Smooth muscle cell (in vitro differentiated cells): ENCODE measurements around the gene PGAP3. TPM values are rescaled to one million over a fixed set of nuclear protein-coding genes. Genes with fewer than 3 reads are reported as not detected.

Source experiments
- DNase-seq: peaks from one replicate; lab custom pipeline; 2025; ENCODE audit not compliant: unreplicated experiment; lab: John Stamatoyannopoulos, UW
- H2AFZ ChIP-seq: fragments of 200-600 bp; sonication (generic); 2 replicates; pipeline ENCODE4 v1.6.0; 2016; ENCODE audit warnings: antibody characterized with exemption, low read depth, mild to moderate bottlenecking
- H3F3A ChIP-seq: fragments of 200-600 bp; sonication (generic); 2 replicates; pipeline ENCODE4 v1.6.0; 2017; ENCODE audit warnings: antibody characterized with exemption, low read depth
- H3K27ac ChIP-seq: fragments of 200-600 bp; sonication (generic); 2 replicates; pipeline ENCODE4 v1.5.1; 2016; ENCODE audit warnings: low read depth, mild to moderate bottlenecking
- H3K27me3 ChIP-seq: fragments of 200-600 bp; sonication (generic); 2 replicates; pipeline ENCODE4 v1.6.1; 2016; ENCODE audit warnings: low read depth, mild to moderate bottlenecking
- H3K36me3 ChIP-seq: fragments of 200-600 bp; sonication (generic); 2 replicates; pipeline ENCODE4 v1.5.1; 2016; ENCODE audit warnings: low read depth
- H3K4me1 ChIP-seq: fragments of 200-600 bp; sonication (generic); 2 replicates; pipeline ENCODE4 v1.5.1; 2016; ENCODE audit warnings: low read depth
- H3K4me2 ChIP-seq: fragments of 200-600 bp; sonication (generic); 2 replicates; pipeline ENCODE4 v1.6.0; 2016; ENCODE audit warnings: mild to moderate bottlenecking
- H3K4me3 ChIP-seq: fragments of 200-600 bp; sonication (generic); 2 replicates; pipeline ENCODE4 v1.5.1; 2016; ENCODE audit warnings: mild to moderate bottlenecking
- H3K79me2 ChIP-seq: fragments of 200-600 bp; sonication (generic); 2 replicates; pipeline ENCODE4 v1.6.0; 2016; ENCODE audit warnings: low read depth, mild to moderate bottlenecking
- H3K9ac ChIP-seq: fragments of 200-600 bp; sonication (generic); 2 replicates; pipeline ENCODE4 v1.6.0; 2016; ENCODE audit warnings: low read depth
- H3K9me3 ChIP-seq: fragments of 200-600 bp; sonication (generic); replicated peaks from 2 replicates; pipeline ENCODE4 v1.5.1; 2016; ENCODE audit warnings: low read depth
- H4K20me1 ChIP-seq: fragments of 200-600 bp; sonication (generic); 2 replicates; pipeline ENCODE4 v1.6.0; 2016; ENCODE audit warnings: low read depth
- CTCF ChIP-seq: fragments of 200-600 bp; sonication (generic); IDR thresholded peaks from 2 replicates; pipeline ENCODE4 v1.5.1; 2017; ENCODE audit warnings: borderline replicate concordance, mild to moderate bottlenecking, antibody characterized with exemption; ENCODE audit not compliant: insufficient read depth, poor library complexity, severe bottlenecking
- WGBS: methylation state at CpG from one replicate; pipeline ENCODE4 v1.1.7; 2016; ENCODE audit warnings: low lambda C conversion rate; 5-methylcytosine and 5-hydroxymethylcytosine counted together
- polyA plus RNA-seq: library from polyadenylated mRNA; unstranded; fragments of >200 nt; fragmentation: Nextera tagmentation; extraction: Ambion mirVana; gene quantifications from 2 replicates; pipeline ENCODE4 v1.2.1, GENCODE V29; 2016
- total RNA-seq: library from RNA; depleted of rRNA; stranded (reverse); fragments of >200 nt; gene quantifications from 2 replicates; pipeline ENCODE4 v1.2.3, GENCODE V29; 2014

Gene PGAP3
- total and polyA plus RNA-seq, 2 experiments from 2014 or later = 19.1 to 19.4 TPM

GRCh38 chr17:39628655-39629493, 59.0 kb downstream of the PGAP3 start:
- Histone ChIP-seq H3K27ac (no peak overlapping the region), H4K20me1 (no peaks in the 10 kb centered on the region), H3K79me2 (no peaks in the 10 kb centered on the region), H3F3A (no peaks in the 10 kb centered on the region), H3K4me3 (no peak overlapping the region), H2AFZ (no peak overlapping the region), H3K36me3 (no peaks in the 10 kb centered on the region), H3K9me3 (no peaks in the 10 kb centered on the region), H3K27me3 (peaks cover 83% of the 10 kb centered on the region), H3K4me2 (no peak overlapping the region), H3K4me1 (peaks cover 14% of the 10 kb centered on the region), H3K9ac (no peak overlapping the region)
- DNase-seq = no peak
- TF ChIP-seq CTCF = no peak
- WGBS = 67% methylated on average over 10 of the region's 10 CpGs

- WGBS = 33% methylated on average over 13 of the region's 16 CpGs
- Histone ChIP-seq H3K79me2 (no peaks in the 10 kb centered on the region), H3K27ac (no peak overlapping the region), H3K27me3 (peaks cover 86% of the 10 kb centered on the region), H3K4me1 (peaks cover 14% of the 10 kb centered on the region), H3K4me2 (peak overlapping the region; percentile 84), H3K9ac (no peak overlapping the region), H3K9me3 (no peaks in the 10 kb centered on the region), H4K20me1 (no peaks in the 10 kb centered on the region), H3K36me3 (no peaks in the 10 kb centered on the region), H3F3A (no peaks in the 10 kb centered on the region), H3K4me3 (peak overlapping the region; percentile 49), H2AFZ (no peak overlapping the region)
- TF ChIP-seq CTCF = no peak
- no peak for DNase-seq
Measured at GRCh38 chr17:39627712-39628516, 59.9 kb downstream of the PGAP3 start.

- DNase-seq = no peak
- H3K36me3 ChIP-seq = no peaks in the 10 kb centered on the region
- H3K27me3 ChIP-seq = peaks cover 81% of the 10 kb centered on the region
- no peak overlapping the region for H3K9ac ChIP-seq
- H3F3A ChIP-seq = peaks cover 3% of the 10 kb centered on the region
- H3K27ac ChIP-seq = no peak overlapping the region
- peak overlapping the region; percentile 84 for H3K4me2 ChIP-seq
- H2AFZ ChIP-seq = no peak overlapping the region
- H3K9me3 ChIP-seq = no peaks in the 10 kb centered on the region
- H3K4me1 ChIP-seq = peaks cover 14% of the 10 kb centered on the region
- 4% methylated on average over 42 of the region's 72 CpGs for WGBS
- H3K79me2 ChIP-seq = no peaks in the 10 kb centered on the region
- H4K20me1 ChIP-seq = no peaks in the 10 kb centered on the region
- H3K4me3 ChIP-seq = peak overlapping the region; percentile 49
- TF ChIP-seq CTCF = no peak
Measured at GRCh38 chr17:39627047-39627711, 60.7 kb downstream of the PGAP3 start.
